Epithelial cell of proximal tubule (primary cell): ENCODE results near the gene TBCE. TPM values are rescaled to one million over a fixed set of nuclear protein-coding genes. Genes with fewer than 3 reads are reported as not detected.
"Not testable (repeated sequence)": the region's sequence is repeated elsewhere in the genome, so short reads cannot be mapped to it uniquely, and the experiment has no call there.

Experiments used
- DNase-seq: peaks from one replicate; pipeline ENCODE4 v3.0.0-alpha.2; 2011; ENCODE audit warnings: low read depth
- H3K4me3 ChIP-seq: 2 replicates; pipeline ENCODE4 v1.5.1; 2011; ENCODE audit warnings: low read depth, mild to moderate bottlenecking, low read length
- total RNA-seq: library from RNA; depleted of rRNA; stranded (reverse); fragments of >200 nt; gene quantifications from 2 replicates; pipeline ENCODE4 v1.2.3, GENCODE V29; 2015
- TF ChIP-seq, protein P1 (sequence below): conservative IDR thresholded peaks from 2 replicates; pipeline ENCODE4 v1.5.1; 2012; ENCODE audit warnings: low read depth, mild to moderate bottlenecking, low read length

Gene TBCE
- total RNA-seq, 1 donor from 2014 or later, result 20.9 TPM

DNA sequence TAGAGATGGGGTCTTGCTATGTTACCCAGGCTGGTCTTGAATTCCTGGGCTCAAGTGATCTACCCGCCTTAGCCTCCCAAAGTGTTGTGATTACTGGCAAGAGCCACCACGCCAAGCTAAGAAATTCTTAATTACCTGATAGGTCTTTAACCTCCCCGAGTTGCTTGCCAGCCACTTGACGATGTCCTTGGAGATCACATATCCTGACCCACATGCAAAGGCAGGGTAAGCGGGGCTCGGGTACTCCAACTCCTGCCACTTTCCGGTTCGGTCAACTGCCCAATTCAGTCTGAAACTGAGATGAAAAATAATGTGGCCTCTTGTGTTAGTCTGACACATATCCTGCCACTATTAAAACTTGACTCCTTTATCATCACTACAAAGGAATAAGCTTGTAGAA is 86.8 kb downstream of the TBCE start:
- TF ChIP-seq, protein P1, sequence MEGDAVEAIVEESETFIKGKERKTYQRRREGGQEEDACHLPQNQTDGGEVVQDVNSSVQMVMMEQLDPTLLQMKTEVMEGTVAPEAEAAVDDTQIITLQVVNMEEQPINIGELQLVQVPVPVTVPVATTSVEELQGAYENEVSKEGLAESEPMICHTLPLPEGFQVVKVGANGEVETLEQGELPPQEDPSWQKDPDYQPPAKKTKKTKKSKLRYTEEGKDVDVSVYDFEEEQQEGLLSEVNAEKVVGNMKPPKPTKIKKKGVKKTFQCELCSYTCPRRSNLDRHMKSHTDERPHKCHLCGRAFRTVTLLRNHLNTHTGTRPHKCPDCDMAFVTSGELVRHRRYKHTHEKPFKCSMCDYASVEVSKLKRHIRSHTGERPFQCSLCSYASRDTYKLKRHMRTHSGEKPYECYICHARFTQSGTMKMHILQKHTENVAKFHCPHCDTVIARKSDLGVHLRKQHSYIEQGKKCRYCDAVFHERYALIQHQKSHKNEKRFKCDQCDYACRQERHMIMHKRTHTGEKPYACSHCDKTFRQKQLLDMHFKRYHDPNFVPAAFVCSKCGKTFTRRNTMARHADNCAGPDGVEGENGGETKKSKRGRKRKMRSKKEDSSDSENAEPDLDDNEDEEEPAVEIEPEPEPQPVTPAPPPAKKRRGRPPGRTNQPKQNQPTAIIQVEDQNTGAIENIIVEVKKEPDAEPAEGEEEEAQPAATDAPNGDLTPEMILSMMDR, result no peak
- no peak overlapping the region for H3K4me3 ChIP-seq
- no peak for DNase-seq

DNA sequence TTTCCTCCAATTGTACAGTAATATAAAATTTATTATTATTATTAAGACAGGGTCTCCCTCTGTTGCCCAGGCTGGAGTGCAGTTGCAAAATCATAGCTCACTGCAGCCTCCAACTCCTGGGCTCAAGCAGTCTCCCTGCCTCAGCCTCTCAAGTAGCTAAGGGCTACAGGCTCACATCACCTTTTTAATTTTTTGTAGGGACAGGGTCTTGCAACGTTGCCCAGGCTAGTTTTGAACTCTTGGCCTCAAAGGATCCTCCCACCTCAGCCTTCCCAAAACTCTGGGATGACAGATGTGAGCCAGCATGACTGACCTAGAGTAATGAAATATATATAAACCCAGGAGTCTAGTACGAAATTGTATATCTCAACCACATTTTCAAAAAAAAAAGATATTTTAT is 87.9 kb downstream of the TBCE start:
- no peak overlapping the region for H3K4me3 ChIP-seq
- TF ChIP-seq, protein P1, result no peak
- DNase-seq, result no peak

DNA sequence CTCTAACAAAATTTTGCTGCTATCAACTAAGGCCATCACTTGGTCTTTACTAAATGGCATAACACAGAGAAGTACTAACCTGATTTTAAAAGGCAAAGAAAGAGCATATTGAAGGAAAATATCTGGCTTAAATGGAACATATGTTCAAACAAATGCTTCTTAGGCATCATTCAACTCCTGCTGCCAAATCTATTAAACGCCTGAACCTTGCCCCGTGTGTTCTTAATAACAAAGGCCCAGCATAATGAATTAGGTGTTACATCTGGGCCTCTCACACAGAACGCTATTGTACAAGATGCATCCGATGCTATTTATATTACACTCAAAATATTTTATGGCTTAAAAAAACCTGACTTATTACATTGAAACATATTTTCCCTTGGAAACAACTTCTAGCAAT is 88.6 kb downstream of the TBCE start:
- TF ChIP-seq, protein P1, result no peak
- no peak overlapping the region for H3K4me3 ChIP-seq
- DNase-seq, result no peak

DNA sequence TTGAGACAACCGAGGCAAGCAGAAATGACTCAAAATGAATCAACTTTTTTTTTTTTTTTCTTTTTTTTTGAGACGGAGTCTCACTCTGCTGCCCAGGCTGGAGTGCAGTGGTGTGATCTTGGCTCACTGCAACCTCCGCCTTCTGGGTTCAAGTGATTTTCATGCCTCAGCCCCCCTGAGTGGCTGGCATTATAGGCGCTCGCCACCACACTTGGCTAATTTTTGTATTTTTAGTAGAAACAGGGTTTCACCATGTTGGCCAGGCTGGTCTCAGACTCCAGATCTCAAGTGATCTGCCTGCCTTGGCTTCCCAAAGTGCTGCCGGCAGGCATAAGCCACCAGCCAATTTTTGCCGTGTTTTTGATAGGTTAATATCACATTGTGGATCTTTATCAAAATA is 90.6 kb downstream of the TBCE start:
- DNase-seq, H3K4me3 ChIP-seq: not testable (repeated sequence)

DNA sequence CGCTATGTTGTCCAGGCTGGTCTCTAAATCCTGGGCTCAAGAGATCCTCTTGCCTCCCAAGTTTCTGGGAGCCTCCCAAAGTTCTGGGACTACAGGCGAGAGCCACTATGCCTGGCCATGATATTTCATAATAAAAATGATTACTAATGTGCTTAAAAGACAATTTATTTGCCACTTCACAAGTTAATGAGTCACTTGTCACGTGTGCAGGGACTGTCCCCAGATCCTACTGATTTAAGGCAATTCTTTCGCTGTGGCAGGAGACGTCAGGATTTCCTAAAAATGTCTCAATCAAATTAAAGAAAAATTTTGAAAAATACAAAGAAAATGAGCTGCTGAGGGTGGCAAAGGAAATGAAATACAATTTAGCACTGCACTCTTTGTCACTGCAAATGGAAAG is 93.5 kb downstream of the TBCE start:
- DNase-seq, result no peak
- TF ChIP-seq, protein P1, result no peak
- H3K4me3 ChIP-seq, result no peak overlapping the region

DNA sequence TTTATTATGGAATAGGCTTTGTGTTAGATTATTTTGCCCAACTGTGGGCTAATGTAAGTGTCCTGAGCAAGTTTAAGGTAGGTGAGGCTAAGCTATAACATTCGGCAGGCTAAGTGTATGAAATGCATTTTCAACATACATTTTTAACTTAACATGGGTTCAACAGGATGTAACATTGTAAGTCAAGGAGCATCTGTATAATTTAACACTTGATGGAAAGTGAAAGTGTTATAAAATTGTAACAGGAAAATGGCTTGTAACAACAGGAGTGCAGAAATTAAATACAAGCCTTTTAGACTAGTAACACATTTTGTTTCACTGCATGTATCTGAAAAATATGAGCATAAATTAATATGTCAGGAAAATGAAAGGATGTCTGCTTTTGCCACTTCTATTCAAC is 94.7 kb downstream of the TBCE start:
- TF ChIP-seq, protein P1, result no peak
- no peak overlapping the region for H3K4me3 ChIP-seq

DNA sequence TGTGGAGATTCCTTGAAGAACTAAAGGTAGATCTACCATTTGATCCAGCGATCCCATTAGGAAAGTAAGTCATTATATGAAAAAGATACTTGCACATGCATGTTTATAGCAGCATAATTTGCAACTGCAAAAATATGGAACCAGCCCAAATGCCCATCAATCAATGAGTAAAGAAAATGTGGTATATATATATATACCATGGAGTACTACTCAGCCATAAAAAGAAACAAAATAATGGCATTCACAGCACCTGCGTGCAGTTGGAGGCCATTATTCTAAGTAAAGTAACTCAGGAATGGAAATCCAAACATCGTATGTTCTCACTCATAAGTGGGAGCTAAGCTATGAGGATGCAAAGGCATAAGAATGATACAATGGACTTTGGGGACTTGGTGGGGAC is 95.6 kb downstream of the TBCE start:
- DNase-seq, H3K4me3 ChIP-seq: not testable (repeated sequence)

More for the DNA sequence above, 94.7 kb downstream of the TBCE start:
- no peak for DNase-seq

DNA sequence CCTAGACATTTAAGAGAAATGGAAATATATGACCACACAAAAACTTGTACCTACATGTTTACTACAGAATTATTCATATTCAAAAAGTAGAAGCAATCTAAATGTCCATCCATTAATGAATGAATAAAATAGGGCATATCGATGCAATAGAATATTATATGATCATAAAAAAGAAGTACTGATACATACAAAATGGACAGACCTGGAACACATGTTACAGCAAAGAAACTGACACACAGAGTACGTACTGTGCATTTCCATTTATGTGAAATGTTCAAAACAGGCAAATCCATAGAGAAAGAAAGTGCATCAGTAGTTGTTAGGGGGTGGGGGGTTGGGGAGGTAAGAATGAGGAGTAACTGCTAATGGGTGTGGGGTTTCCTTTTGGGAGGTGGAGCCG is 97.8 kb downstream of the TBCE start:
- DNase-seq, result no peak
- TF ChIP-seq, protein P1, result no peak
- no peak overlapping the region for H3K4me3 ChIP-seq
